Measurements from ENCODE around the gene TRPV5. TPM values are rescaled to one million over a fixed set of nuclear protein-coding genes. Genes with fewer than 3 reads are reported as not detected.

Gene TRPV5
- total and polyA plus RNA-seq, 8 donors: not detected

DNA sequence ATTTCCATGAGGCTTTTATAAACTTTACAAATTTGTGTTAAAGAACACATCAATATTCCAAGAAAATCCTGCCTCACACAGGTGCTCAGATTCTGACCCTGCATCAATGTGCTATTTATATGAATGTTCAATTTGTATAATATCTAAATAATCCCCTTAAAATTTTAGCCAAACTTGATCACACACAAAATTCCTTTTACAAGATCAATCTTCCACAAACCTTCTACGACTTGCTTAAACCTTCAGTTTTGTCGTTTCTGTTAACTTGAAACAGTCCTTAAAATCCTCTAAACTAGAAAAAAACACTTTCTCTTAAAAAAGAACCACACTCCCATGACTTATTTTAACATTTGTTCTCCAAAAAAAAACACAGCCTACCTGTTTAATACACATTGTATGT lies 27.8 kb downstream of the TRPV5 start:
- Histone ChIP-seq H3K36me3 (no peaks in the 10 kb centered on the region), H3K4me3 (no peak overlapping the region), H3K27me3 (no peaks in the 10 kb centered on the region), H3K4me1 (peaks cover 3 to 26% (median 13%) of the 10 kb centered on the region in 4 donors), H3K27ac (no peak overlapping the region), H3K9me3 (peaks cover 0 to 5% (median 2%) of the 10 kb centered on the region in 4 donors)
- TF ChIP-seq, protein P1, sequence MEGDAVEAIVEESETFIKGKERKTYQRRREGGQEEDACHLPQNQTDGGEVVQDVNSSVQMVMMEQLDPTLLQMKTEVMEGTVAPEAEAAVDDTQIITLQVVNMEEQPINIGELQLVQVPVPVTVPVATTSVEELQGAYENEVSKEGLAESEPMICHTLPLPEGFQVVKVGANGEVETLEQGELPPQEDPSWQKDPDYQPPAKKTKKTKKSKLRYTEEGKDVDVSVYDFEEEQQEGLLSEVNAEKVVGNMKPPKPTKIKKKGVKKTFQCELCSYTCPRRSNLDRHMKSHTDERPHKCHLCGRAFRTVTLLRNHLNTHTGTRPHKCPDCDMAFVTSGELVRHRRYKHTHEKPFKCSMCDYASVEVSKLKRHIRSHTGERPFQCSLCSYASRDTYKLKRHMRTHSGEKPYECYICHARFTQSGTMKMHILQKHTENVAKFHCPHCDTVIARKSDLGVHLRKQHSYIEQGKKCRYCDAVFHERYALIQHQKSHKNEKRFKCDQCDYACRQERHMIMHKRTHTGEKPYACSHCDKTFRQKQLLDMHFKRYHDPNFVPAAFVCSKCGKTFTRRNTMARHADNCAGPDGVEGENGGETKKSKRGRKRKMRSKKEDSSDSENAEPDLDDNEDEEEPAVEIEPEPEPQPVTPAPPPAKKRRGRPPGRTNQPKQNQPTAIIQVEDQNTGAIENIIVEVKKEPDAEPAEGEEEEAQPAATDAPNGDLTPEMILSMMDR (IDR thresholded peaks at IDR 0.05): no peak
- no peak for TF ChIP-seq EP300 (IDR thresholded peaks at IDR 0.05)
- TF ChIP-seq POLR2AphosphoS5 (IDR thresholded peaks at IDR 0.05): no peak
- no peak for TF ChIP-seq POLR2A (IDR thresholded peaks at IDR 0.05)
- no peak for DNase-seq
- intact Hi-C loops (cut with DNase I; ENCODE audit: low total_unique reads): no loop called here
- WGBS, 5 donors: 77 to 89% (median 82%) methylated on average over 2 of the region's 2 CpGs

DNA sequence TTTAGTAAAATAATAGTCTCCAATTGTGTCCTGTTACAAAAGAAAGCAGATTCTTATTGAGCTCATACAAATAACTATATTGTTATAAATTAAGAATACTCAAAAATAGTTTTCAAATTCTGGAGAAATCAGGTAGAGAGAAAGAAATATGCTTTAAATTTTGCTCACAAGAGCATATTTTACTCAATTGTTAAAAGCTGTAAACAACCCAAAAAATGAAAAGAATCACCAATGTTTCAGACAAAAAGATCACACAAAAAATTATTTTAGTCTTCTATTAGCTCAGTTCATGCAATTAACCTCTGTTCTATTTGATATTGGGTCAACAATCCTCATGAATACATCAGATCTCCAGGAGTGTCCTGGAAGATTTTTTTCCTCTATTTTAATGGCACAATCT lies 29.4 kb downstream of the TRPV5 start:
- H3K4me1 ChIP-seq: peaks cover under 1 to 9% (median 1%) of the 10 kb centered on the region in 4 donors
- H3K36me3 ChIP-seq: no peaks in the 10 kb centered on the region
- TF ChIP-seq EP300 (IDR thresholded peaks at IDR 0.05) (no peak), POLR2AphosphoS5 (IDR thresholded peaks at IDR 0.05) (no peak), POLR2A (IDR thresholded peaks at IDR 0.05) (no peak)
- TF ChIP-seq, protein P1 (IDR thresholded peaks at IDR 0.05): no peak
- H3K27me3 ChIP-seq: no peaks in the 10 kb centered on the region
- intact Hi-C loops (cut with DNase I; ENCODE audit: low total_unique reads): no loop called here
- no peak overlapping the region for H3K4me3 ChIP-seq
- H3K9me3 ChIP-seq: peaks cover 0 to 5% (median 2%) of the 10 kb centered on the region in 4 donors
- no peak overlapping the region for H3K27ac ChIP-seq
- no peak for DNase-seq

DNA sequence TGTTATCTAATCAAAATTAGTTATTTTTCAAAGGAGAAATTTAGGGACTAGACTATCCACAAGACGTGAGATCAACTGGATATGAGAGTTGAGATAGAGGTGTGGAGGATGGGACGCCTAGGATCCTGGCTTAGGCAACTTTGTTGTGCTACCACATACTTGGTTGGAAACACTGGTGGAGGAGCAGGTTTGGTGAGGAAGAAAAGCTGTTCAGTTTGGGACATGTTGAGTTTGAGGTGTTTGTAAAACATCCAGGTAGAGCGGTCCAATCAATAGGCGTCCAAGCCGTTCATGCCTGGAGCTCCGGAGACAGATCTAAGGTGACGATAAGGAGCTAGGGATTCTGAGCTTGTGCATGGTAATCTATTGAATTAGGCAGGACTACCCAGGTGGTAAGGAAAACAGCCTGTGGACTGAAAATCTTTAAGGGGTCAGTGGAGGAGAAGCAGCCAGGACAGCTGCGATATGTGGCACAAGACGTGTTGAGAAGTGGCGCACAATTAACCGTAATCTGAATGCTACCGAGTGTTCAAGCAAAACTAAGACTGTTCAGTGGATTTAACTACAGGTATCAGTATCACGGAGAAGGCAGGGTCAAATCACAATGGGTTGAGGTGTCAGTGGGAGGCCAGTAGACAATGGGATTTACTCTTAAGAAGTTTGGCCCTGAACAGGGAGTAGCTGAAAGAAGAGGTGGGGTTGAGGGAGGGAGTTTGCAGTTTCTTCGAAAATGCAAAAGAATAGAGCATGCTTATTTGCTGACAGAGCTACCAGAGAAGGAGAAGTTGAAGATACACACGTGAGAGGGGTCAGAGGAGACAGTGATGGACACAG lies 31.9 kb downstream of the TRPV5 start:
- DNase-seq: no peak
- intact Hi-C loops (cut with DNase I; ENCODE audit: low total_unique reads): no loop called here
- no peak overlapping the region for H3K27ac ChIP-seq
- H3K4me3 ChIP-seq: no peak overlapping the region
- TF ChIP-seq, protein P1 (IDR thresholded peaks at IDR 0.05): no peak
- TF ChIP-seq POLR2A (IDR thresholded peaks at IDR 0.05) (no peak), POLR2AphosphoS5 (IDR thresholded peaks at IDR 0.05) (no peak), EP300 (IDR thresholded peaks at IDR 0.05) (no peak)
- no peaks in the 10 kb centered on the region for H3K4me1 ChIP-seq
- no peaks in the 10 kb centered on the region for H3K36me3 ChIP-seq
- peaks cover 0 to 5% (median 2%) of the 10 kb centered on the region in 4 donors for H3K9me3 ChIP-seq
- peaks cover 0 to 4% (median 0%) of the 10 kb centered on the region in 3 donors for H3K27me3 ChIP-seq
- WGBS, 5 donors: 62 to 72% (median 66%) methylated on average over 15 of the region's 15 CpGs

DNA sequence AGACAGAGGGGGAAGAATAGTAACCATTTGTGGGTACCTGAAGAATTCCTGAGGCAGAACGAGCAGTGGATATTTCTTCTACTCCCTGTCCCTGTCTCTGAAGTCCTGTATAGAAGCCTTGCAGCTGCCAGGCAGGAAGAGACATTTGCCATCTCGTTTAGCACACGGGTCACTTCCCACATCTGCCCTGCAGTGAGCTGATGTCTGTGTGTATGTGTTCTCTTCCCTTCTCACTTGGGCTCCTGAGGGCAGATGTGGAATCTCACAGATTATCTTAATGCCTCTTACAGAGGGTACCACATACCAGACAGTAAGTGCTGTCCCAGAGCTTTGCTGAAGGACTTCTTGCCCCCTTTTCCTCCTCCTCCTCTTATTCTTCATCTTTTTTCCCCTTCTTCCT lies 33.9 kb downstream of the TRPV5 start:
- H3K27me3 ChIP-seq: peaks cover 0 to 9% (median 0%) of the 10 kb centered on the region in 3 donors
- no peaks in the 10 kb centered on the region for H3K36me3 ChIP-seq
- DNase-seq: no peak
- no peak for TF ChIP-seq EP300 (IDR thresholded peaks at IDR 0.05)
- TF ChIP-seq POLR2A (IDR thresholded peaks at IDR 0.05): no peak
- TF ChIP-seq, protein P1 (IDR thresholded peaks at IDR 0.05): no peak
- no peak for TF ChIP-seq POLR2AphosphoS5 (IDR thresholded peaks at IDR 0.05)
- H3K27ac ChIP-seq: no peak overlapping the region
- no peaks in the 10 kb centered on the region for H3K4me1 ChIP-seq
- intact Hi-C loops (cut with DNase I; ENCODE audit: low total_unique reads): no loop called here
- no peak overlapping the region for H3K4me3 ChIP-seq
- 40 to 54% (median 48%) methylated on average over 3 of the region's 3 CpGs for WGBS, 5 donors
- peaks cover 0 to 5% (median 2%) of the 10 kb centered on the region in 4 donors for H3K9me3 ChIP-seq
